Putamen (tissue), 1 donor: ENCODE results near the gene SHF.
A peak's percentile ranks its signal among the peaks of the same experiment; 100 is the strongest.
"Not testable (repeated sequence)": the region's sequence is repeated elsewhere in the genome, so short reads cannot be mapped to it uniquely, and the experiment has no call there.

ENCODE experiments used
- DNase-seq: peaks from one replicate; pipeline ENCODE4 v3.0.0-alpha.2; 2016; ENCODE audit warnings: low spot score

SHF gene, protein sequence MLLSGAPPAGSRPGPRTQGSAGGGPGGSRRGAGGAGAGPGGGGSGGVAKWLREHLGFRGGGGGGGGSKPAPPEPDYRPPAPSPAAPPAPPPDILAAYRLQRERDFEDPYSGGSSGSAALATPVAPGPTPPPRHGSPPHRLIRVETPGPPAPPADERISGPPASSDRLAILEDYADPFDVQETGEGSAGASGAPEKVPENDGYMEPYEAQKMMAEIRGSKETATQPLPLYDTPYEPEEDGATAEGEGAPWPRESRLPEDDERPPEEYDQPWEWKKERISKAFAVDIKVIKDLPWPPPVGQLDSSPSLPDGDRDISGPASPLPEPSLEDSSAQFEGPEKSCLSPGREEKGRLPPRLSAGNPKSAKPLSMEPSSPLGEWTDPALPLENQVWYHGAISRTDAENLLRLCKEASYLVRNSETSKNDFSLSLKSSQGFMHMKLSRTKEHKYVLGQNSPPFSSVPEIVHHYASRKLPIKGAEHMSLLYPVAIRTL

GRCh38 chr15:45187894-45188830 lies at the start of gene SHF:
Gene SHF, minus strand, starts transcription at chr15:45187966. Its CDS starts 15 bp downstream, at chr15:45187951.
- peak; percentile 65 for DNase-seq

- DNase-seq, result not testable (repeated sequence)
These were observed 49.0 kb upstream of the SHF start for GRCh38 chr15:45236806-45237205.

- DNase-seq, result no peak
These were observed 46.9 kb upstream of the SHF start for GRCh38 chr15:45234562-45235235.

GRCh38 chr15:45231864-45232562 lies 44.2 kb upstream of the SHF start:
- no peak for DNase-seq

DNA sequence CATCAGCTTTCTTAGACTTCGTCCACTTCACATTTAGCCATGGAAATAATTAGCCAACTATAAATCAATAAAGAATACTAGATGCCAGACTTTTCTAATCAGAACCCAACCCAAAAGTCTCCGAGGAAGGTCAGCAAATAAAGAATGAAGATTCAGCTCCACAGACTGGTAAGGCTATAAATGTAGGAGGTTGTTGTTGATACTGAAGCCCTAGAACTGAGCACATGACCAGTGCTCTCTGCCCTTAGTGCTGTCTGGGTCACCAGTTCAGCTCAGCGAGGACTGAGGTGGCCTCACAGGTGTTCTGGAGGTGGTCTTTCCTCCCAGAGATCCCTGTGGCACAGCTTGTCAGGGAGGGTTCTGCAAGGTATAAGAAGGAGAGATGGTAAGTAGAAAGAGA lies 43.4 kb upstream of the SHF start:
- DNase-seq, result no peak

DNA sequence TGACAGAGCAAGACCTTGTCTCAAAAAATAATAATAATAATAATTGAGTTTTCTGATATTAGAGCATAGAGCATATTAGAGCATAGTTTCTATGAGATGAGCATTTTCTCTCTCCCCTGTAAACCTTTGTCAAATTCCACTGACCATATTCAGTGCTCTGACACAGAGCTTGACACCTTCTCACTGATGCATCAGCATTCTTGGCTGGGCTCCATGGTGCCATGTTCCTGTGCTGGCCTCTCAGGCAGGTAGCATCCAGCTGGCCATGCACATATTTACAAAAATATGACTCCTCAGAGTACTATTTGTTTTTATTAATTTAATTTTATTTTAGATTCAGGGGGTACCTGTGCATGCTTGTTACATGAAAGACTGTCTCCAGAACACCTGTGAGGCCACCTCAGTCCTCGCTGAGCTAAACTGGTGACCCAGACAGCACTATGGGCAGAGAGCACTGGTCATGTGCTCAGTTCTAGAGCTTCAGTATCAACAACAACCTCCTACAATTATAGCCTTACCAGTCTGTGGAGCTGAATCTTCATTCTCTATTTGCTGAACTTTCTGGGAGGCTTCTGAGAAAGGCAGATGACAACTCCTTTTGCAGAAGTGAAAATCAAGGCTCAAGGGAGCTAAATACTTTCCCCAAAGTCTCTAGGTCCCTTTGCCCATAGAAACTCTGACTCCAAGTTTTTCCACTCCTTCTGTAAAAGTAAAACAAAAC lies 42.6 kb upstream of the SHF start:
- no peak for DNase-seq

- no peak for DNase-seq
These were observed 41.2 kb upstream of the SHF start for GRCh38 chr15:45228931-45229330.

- DNase-seq, result no peak
These were observed 37.9 kb upstream of the SHF start for GRCh38 chr15:45225506-45226273.

DNA sequence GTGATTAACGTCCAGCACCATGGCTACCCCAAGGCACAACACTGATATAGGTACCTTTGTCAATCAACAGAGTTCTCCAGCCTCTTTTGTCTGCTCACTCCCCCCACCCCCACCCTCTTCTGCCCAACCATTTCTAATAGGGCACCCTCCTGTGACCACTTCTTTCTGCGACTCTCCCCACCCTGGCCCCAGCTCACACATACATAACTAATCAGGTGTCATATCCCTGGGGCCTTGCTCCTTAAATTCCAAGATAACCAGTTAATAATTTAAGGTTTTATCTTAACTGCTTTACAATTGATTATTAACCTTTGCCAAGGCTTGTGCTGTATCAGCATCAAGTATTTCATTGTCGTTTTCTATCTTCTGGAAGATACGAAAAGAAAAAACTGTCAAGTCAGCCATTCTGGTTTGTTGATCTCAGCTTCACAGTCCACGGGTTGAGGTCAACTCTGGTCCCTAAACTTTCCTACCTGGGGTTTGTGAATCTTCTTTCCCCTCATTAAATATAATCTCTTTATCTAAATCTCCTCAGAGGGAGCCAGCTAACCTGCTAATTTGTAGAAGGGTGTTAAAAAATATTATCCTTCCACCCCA lies 37.0 kb upstream of the SHF start:
- no peak for DNase-seq

- DNase-seq, result no peak
These were observed 34.2 kb upstream of the SHF start for GRCh38 chr15:45221967-45222366.

GRCh38 chr15:45221053-45221599 lies 33.4 kb upstream of the SHF start:
- no peak for DNase-seq

- DNase-seq, result no peak
These were observed 24.7 kb upstream of the SHF start for GRCh38 chr15:45212493-45212892.

GRCh38 chr15:45205192-45205591 lies 17.4 kb upstream of the SHF start:
- peak; percentile 63 for DNase-seq

DNA sequence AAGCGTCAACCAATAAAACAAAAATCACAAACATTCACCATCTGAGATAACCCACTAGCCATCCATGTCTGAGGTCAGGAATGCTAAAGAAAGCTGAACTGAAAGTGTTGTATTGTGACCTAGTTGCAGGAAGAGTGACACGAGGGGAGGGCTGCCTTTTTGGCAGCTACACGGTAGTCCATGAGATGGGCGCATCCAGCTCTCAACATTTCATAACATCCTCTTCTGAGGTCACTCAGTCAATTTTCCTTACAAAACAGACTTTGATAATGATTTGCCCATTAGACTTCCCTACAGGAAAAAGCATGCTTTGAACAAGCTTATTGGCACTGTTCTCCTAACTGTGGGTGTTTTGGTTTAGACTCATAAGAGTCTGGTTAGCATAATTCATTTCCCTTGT lies 15.4 kb upstream of the SHF start:
- no peak for DNase-seq

DNA sequence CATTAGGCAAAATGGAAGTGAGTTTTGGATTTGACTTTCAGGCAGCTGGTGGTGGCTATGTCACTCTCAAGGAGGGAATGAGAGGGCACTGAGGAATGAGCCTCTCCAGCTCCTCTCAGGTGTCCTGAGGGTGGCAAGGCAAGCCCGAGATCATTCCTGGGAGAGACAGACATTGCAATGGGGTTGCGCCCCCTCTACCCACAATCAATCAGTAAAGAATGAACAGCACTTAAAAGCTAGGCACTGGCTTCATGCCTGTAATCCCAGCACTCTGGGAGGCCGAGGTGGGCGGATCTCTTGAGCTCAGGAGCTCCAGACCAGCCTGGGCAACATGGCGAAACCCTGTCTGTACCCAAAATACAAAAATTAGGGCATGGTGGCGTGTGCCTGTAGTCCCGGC lies 14.1 kb upstream of the SHF start:
- DNase-seq, result no peak

- DNase-seq, result no peak
These were observed 13.7 kb upstream of the SHF start for GRCh38 chr15:45201557-45201859.

GRCh38 chr15:45200799-45201556 lies 13.2 kb upstream of the SHF start:
- DNase-seq, result peak; percentile 88

DNA sequence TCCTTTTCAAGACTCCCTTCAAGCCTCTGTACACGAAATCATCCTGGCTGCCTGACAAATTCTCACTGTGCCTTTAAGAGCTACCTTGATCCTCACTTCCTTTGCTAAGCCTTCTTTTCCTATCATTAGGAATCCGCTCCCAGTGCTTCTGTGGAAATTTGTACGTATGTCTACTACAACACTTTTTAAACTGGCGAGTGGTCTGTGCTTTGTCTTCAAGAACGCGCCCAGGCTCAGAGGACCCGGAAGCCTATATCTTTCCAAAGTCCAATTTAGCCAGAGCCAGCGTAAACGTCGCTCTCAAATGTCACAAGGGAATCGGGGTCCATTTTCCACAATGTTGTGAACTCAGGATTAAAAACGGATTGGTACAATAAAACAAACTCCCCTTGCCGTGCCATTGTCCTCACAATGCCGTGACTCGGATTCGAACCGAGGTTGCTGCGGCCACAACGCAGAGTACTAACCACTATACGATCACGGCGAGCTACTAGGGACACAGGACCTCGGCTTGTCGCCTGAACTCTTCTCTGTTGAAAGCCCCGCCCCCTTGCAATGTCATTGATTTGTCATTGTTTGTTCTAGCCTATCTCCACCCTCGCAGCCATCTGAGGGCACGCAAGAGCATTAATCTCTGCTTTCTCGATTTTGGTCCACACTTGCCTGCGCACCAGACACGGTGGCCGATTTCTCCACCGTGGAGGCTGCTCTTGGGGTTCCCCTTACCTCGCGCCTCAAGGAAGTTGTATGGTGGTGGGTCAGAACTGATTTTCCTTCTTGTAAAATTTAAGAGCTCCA lies 12.4 kb upstream of the SHF start:
- peak; percentile 98 for DNase-seq
